Mammary epithelial cell (primary cell): Measurements from ENCODE around the gene TWIST1.

Experiments
- EZH2 ChIP-seq: IDR thresholded peaks from 2 replicates; pipeline ENCODE4 v1.6.1; 2012; ENCODE audit warnings: low read length, inconsistent platforms, borderline replicate concordance
- TF ChIP-seq, protein P1 (sequence below), 2 donors: IDR thresholded peaks in 1 of 2; conservative IDR thresholded peaks in 1 of 2; 2 replicates each; pipeline ENCODE4 v1.5.1; 2011 to 2012; ENCODE audit warnings: inconsistent platforms in 2 of 2, low read length in 2 of 2, mild to moderate bottlenecking in 2 of 2, control low read depth in 1 of 2, low read depth in 1 of 2; ENCODE audit not compliant: insufficient read depth in 1 of 2; ENCODE audit errors: extremely low read depth in 1 of 2

DNA sequence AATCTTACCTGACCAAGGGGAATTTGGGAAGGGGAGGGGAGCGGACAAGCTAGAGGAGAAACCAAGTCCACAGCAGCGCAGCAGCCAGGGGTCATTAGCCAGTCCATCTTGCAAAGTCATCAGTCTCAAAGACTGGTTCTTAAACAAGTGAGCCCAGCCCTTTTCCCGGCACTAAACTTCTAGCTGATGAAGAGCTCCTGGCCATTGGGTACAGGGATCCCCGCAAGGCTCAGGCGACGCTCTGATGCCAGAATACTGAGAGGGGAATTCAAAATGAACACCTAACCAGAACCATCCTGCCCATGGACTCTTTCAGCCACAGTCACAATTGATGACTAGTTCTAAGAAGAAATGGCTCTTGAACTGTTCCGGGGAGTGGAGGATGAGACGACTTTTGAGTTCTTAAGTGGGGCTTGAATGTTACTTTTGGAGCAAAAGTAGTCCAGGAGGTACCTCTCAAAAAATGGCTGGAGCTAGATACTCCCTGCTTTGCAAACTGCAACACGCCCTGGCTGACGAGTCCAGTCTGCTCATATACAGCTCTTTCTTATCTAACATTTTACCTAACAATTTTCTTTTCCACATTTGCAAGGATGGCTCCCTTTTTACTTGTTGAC is 2.5 kb upstream of the TWIST1 start:
- TF ChIP-seq, protein P1, sequence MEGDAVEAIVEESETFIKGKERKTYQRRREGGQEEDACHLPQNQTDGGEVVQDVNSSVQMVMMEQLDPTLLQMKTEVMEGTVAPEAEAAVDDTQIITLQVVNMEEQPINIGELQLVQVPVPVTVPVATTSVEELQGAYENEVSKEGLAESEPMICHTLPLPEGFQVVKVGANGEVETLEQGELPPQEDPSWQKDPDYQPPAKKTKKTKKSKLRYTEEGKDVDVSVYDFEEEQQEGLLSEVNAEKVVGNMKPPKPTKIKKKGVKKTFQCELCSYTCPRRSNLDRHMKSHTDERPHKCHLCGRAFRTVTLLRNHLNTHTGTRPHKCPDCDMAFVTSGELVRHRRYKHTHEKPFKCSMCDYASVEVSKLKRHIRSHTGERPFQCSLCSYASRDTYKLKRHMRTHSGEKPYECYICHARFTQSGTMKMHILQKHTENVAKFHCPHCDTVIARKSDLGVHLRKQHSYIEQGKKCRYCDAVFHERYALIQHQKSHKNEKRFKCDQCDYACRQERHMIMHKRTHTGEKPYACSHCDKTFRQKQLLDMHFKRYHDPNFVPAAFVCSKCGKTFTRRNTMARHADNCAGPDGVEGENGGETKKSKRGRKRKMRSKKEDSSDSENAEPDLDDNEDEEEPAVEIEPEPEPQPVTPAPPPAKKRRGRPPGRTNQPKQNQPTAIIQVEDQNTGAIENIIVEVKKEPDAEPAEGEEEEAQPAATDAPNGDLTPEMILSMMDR (conservative IDR thresholded peaks at IDR 0.05 in 1 of 2, IDR thresholded peaks at IDR 0.05 in 1 of 2; ENCODE audit: extremely low read depth in 1 of 2, insufficient read depth in 1 of 2, low read depth in 1 of 2, low read length in 2 of 2), result no peak
- peak; percentile 46 for TF ChIP-seq EZH2
